B cell (primary cell): ENCODE results near the gene FANCD2.

Experiments
- EZH2 ChIP-seq: IDR thresholded peaks from 2 replicates; pipeline ENCODE4 v1.6.1; 2012; ENCODE audit warnings: borderline replicate concordance, low read depth, mild to moderate bottlenecking, moderate library complexity, low read length; ENCODE audit not compliant: insufficient read depth, poor library complexity, severe bottlenecking
- TF ChIP-seq, protein P1 (sequence below): fragments of 200-600 bp; IDR thresholded peaks from one replicate; pipeline ENCODE4 v1.8.0; 2022; ENCODE audit warnings: antibody characterized with exemption, mild to moderate bottlenecking

GRCh38 chr3:10081871-10082270, 55.6 kb downstream of the FANCD2 start:
- no peak for TF ChIP-seq EZH2
- TF ChIP-seq, protein P1, sequence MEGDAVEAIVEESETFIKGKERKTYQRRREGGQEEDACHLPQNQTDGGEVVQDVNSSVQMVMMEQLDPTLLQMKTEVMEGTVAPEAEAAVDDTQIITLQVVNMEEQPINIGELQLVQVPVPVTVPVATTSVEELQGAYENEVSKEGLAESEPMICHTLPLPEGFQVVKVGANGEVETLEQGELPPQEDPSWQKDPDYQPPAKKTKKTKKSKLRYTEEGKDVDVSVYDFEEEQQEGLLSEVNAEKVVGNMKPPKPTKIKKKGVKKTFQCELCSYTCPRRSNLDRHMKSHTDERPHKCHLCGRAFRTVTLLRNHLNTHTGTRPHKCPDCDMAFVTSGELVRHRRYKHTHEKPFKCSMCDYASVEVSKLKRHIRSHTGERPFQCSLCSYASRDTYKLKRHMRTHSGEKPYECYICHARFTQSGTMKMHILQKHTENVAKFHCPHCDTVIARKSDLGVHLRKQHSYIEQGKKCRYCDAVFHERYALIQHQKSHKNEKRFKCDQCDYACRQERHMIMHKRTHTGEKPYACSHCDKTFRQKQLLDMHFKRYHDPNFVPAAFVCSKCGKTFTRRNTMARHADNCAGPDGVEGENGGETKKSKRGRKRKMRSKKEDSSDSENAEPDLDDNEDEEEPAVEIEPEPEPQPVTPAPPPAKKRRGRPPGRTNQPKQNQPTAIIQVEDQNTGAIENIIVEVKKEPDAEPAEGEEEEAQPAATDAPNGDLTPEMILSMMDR = no peak
